HepG2 (cell line): Measurements from ENCODE around the gene LRRC3. TPM values are rescaled to one million over a fixed set of nuclear protein-coding genes. Genes with fewer than 3 reads are reported as not detected.

ENCODE experiments used
- AGO2 ChIP-seq: fragments of 200-400 bp; formaldehyde crosslinking; optimal IDR thresholded peaks from 2 replicates; pipeline ENCODE3; 2017; ENCODE audit warnings: mild to moderate bottlenecking, low read depth, low read length, moderate library complexity
- KDM5B ChIP-seq: sonication (generic); formaldehyde crosslinking; IDR thresholded peaks from 2 replicates; pipeline ENCODE4 v1.4.0; 2020; ENCODE audit warnings: missing genetic modification reagents, mild to moderate bottlenecking, borderline replicate concordance
- MXD4 ChIP-seq: IDR thresholded peaks from 2 replicates; pipeline ENCODE4 v1.6.1; 2016; ENCODE audit warnings: mild to moderate bottlenecking, missing biosample characterization, missing genetic modification reagents
- POGZ ChIP-seq: sonication (generic); formaldehyde crosslinking; IDR thresholded peaks from 2 replicates; pipeline ENCODE4 v1.4.0; 2020; ENCODE audit warnings: mild to moderate bottlenecking, missing genetic modification reagents
- TFDP1 ChIP-seq: IDR thresholded peaks from 2 replicates; pipeline ENCODE4 v1.6.1; 2016; ENCODE audit warnings: missing compliant biosample characterization, missing genetic modification reagents, borderline replicate concordance
- THRA ChIP-seq: sonication (generic); formaldehyde crosslinking; IDR thresholded peaks from 2 replicates; pipeline ENCODE4 v1.4.0; 2020; ENCODE audit warnings: missing genetic modification reagents, borderline replicate concordance
- ZFP1 ChIP-seq: IDR thresholded peaks from 2 replicates; pipeline ENCODE4 v1.6.1; 2016
- ZFY ChIP-seq: sonication (generic); formaldehyde crosslinking; IDR thresholded peaks from 2 replicates; pipeline ENCODE4 v1.4.0; 2020; ENCODE audit warnings: missing genetic modification reagents
- ZNF142 ChIP-seq: sonication (generic); formaldehyde crosslinking; IDR thresholded peaks from 2 replicates; pipeline ENCODE4 v1.4.0; 2020; ENCODE audit warnings: missing genetic modification reagents
- ZNF407 ChIP-seq: sonication (generic); formaldehyde crosslinking; IDR thresholded peaks from one replicate; pipeline ENCODE4 v1.5.1; 2020; ENCODE audit warnings: mild to moderate bottlenecking, missing genetic modification reagents; ENCODE audit errors: not compliant biosample characterization
- ZNF576 ChIP-seq: sonication (generic); formaldehyde crosslinking; IDR thresholded peaks from 2 replicates; pipeline ENCODE4 v1.4.0; 2020; ENCODE audit warnings: mild to moderate bottlenecking, missing genetic modification reagents
- polyA plus RNA-seq, 8 experiments: library from polyadenylated mRNA; depleted of rRNA in 3 of 8; stranded (reverse) in 7 of 8; unstranded in 1 of 8; fragments of >200 nt; fragmentation: Illumina TruSeq in 4 of 8; extraction: Trizol in 4 of 8; gene quantifications; 2 replicates each; pipeline versions ENCODE4 v1.2.1 to v1.2.3, GENCODE V29; 2011 to 2016; ENCODE audit warnings: low read depth in 4 of 8, missing spikeins in 1 of 8, mixed read lengths in 1 of 8; ENCODE audit not compliant: insufficient read depth in 1 of 8
- total RNA-seq, 5 experiments: library from RNA; depleted of rRNA; stranded (reverse); fragments of >200 nt; fragmentation: Illumina TruSeq; extraction: Trizol; gene quantifications; 2 replicates each; pipeline ENCODE4 v1.2.3, GENCODE V29; 2016; ENCODE audit warnings: low read depth in 1 of 5

The LRRC3 gene
- total and polyA plus RNA-seq, 2 of the 13 experiments (the other 11 are each of a cell fraction or from before 2014, with no cell fraction given): 4.8 to 16.5 TPM

- TF ChIP-seq ZNF142 (CRISPR knock-in tag) (0 out of 2 replicates have a peak, but pooled peaks have one; percentile 35), TFDP1 (CRISPR knock-in tag) (no peak), THRA (CRISPR knock-in tag) (no peak), ZFY (CRISPR knock-in tag) (peak; percentile 55; the same call in 1 of the 2 replicates), POGZ (no peak), ZNF407 (CRISPR knock-in tag) (no peak), AGO2 (no peak), MXD4 (0 out of 2 replicates have a peak, but pooled peaks have one; percentile 25), ZFP1 (CRISPR knock-in tag) (no peak), KDM5B (CRISPR knock-in tag) (peak; percentile 25; the same call in 1 of the 2 replicates), ZNF576 (no peak)
Measured at GRCh38 chr21:44455524-44456213, 359 bp downstream of the LRRC3 start (continued).
